HG02642 (cell line): ENCODE measurements around the gene NPAS3.

Source experiments
- ATAC-seq: cut with Tn5 transposase; IDR thresholded peaks from one replicate; pipeline ENCODE4 v1.9.1; 2021; ENCODE audit warnings: mild to moderate bottlenecking; ENCODE audit not compliant: unreplicated experiment, poor library complexity

The NPAS3 gene

DNA sequence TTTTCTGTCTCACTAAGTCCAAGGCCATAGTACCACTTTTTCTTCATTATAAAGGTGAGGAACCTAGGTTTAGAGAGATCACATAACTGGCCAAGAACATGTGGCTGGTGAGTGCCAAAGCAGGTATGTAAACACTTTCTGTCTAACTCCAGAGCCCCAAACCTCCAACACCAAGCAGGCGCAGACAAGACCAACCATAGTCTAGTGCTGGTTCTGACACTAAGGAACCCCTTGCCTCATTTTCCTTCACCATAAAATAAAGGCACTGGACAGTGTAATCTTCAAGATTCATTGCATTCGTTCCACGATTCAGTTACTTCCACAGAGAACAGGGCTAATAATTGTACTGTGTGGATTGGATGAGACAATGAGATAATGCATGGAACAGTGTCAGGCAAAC is 71.0 kb downstream of the NPAS3 start:
- no peak for ATAC-seq

DNA sequence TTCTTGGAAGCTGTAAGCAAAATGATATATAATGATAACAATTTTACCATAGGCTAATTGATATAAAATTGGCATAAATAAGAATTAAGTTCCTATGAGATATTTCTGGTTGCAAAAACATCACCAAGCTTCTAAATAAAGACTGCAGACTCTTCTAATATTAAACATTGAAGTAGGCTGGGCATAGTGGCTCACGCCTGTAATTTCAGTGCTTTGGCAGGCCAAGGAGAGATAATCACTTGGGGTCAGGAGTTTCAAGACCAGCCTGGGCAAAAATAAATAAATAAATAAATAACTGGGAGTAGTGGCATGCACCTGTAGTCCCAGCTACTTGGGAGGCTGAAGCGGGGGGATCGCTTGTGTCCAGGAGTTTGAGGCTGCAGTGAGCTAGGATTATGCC is 71.8 kb downstream of the NPAS3 start:
- ATAC-seq, result no peak

GRCh38 chr14:33014710-33015109 is 76.0 kb downstream of the NPAS3 start:
- no peak for ATAC-seq

DNA sequence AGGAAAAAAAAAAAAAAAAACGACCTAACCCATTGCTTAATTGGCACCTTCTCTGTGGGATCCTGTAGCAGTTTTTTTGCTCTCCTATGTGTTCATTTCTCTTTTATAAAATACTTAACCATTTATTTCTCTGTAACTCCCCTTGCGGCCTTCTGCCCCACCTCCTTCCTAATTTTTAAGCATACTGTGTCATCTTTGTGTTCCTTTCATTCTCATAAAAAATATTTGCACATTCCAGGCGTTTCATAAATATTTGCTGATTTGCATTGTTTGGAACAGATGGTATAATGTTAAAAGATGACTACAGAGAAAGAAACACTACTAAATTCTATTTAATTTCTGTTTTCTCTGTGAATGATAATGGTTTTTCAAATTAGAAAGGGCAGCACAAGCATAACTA is 77.9 kb downstream of the NPAS3 start:
- no peak for ATAC-seq

GRCh38 chr14:33017016-33017415 is 78.3 kb downstream of the NPAS3 start:
- no peak for ATAC-seq

GRCh38 chr14:33019346-33019745 is 80.7 kb downstream of the NPAS3 start:
- no peak for ATAC-seq

- no peak for ATAC-seq
Observed at GRCh38 chr14:33026850-33027430, 88.3 kb downstream of the NPAS3 start.

- no peak for ATAC-seq
Observed at GRCh38 chr14:33029511-33029910, 90.8 kb downstream of the NPAS3 start.

DNA sequence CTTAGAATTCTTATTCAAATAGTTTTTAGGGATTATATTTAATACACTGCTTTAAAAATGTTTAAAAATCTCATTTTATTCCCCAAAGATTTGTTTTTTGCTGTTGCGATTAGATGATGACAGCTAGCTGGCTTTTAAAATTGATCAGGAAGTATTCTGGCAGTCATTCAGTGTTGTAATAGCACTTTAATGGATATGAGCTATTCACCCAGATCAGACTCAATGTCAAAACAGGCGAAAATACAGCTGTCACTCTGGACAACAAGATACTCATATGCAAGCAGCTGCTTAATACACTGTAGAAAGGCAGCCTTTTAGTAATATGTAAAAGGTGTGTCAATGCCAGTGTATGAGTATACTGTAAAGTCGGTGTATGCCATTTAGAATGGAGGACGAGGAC is 91.7 kb downstream of the NPAS3 start:
- no peak for ATAC-seq

- ATAC-seq, result no peak
Observed at GRCh38 chr14:33035416-33036194, 96.9 kb downstream of the NPAS3 start.

GRCh38 chr14:33039311-33039710 is 100.6 kb downstream of the NPAS3 start:
- no peak for ATAC-seq

- no peak for ATAC-seq
Observed at GRCh38 chr14:33040372-33041140, 101.9 kb downstream of the NPAS3 start.

DNA sequence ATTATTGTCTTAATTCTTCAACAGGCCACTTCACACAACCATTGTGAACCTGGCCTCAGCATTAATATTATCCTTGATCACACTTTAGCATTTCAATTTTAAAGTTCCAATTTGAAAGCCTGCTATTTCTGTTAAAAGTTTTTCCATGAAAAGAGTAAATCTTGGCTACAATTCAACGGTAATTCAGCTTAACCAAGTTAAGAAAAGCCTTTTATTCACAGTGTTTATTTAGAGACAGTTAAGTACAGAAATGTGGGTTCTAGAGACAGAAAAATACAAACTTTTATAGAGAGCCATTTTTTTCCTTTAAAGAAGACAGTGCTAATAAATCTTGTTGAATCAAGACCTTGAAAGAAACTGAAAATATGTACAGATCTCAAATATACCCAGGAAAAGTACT is 103.9 kb downstream of the NPAS3 start:
- no peak for ATAC-seq

- ATAC-seq, result no peak
Observed at GRCh38 chr14:33045760-33046159, 107.1 kb downstream of the NPAS3 start.

- no peak for ATAC-seq
Observed at GRCh38 chr14:33052943-33053342, 114.3 kb downstream of the NPAS3 start.

- no peak for ATAC-seq
Observed at GRCh38 chr14:33056213-33056612, 117.5 kb downstream of the NPAS3 start.

DNA sequence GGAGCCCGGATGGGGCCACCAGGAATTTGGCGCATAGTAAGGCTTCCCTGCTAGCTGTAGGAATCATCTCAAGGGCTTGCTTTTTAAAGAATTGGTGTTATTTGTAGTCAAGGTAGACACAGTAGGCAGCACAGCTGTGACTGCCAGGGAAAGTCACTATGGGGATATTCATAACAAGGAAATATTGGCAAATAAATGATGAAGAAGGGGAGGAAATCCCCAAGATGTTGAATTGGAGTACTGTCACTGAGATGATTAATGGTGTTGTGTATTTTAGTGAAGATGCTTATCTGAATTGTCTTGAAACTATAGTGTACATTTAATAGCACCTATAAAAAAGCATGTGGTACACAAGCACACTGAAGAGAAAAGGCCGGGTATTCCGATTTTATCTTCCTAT is 118.9 kb downstream of the NPAS3 start:
- ATAC-seq, result no peak

DNA sequence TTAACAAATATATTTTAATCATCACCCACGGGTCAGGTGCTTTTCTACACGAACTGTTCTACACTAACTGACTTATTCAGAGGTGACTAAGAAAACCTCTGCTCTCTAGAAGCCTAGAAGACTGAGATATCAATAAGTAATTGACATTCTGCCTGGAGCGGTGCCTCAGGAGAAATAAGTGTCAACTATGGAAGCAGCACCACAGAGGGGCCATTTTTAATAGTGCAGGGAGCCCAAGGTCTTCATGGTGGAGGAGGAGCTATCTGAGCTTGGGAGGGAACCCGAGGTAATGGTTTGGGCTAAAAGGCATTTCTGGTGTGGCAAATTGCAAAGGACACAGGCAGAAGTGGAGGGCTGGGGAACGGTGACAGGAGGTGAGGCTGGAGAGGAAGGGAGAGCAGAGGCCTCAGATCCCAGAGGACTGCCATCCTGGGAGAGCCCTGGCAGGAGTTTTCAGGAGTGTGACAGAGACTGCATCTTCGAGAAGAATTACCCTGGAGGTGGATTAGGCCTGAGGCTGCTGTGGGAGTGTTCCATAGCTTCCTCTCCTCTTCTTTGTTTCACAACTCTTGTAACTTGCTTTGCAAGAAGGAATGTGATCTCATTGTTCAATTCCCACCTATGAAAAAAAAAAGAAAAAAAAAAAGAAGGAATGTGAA is 123.1 kb downstream of the NPAS3 start:
- ATAC-seq, result no peak

GRCh38 chr14:33062476-33062875 is 123.8 kb downstream of the NPAS3 start:
- no peak for ATAC-seq

DNA sequence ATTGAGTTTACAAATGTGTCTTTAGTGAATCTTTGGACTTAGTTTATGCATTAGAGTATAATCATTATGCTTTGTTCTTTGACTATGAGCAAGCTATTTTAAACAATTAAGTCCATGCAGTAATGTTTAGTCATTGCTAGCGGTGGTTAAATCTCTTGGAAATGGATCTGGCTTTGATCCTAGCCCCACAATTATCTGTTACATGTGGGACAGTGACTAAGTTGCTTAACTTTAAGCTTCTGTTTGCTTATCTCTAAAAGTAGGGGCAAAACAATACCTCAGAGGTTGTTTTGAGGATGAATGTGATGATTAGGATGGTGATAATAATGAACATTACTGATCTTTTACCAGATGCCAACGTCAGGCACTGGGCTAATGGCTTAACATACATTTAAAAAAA is 124.2 kb downstream of the NPAS3 start:
- no peak for ATAC-seq

- ATAC-seq, result no peak
Observed at GRCh38 chr14:33063521-33063920, 124.8 kb downstream of the NPAS3 start.
